Ishikawa (cell line): ENCODE results near the gene ZC3H12D.

ENCODE experiments used
- TAF1 ChIP-seq: IDR thresholded peaks from 2 replicates; pipeline ENCODE4 v1.6.1; 2012; ENCODE audit warnings: low read depth, mild to moderate bottlenecking
- TF ChIP-seq, protein P1 (sequence below): IDR thresholded peaks from 2 replicates; pipeline ENCODE4 v1.6.1; 2012
- TF ChIP-seq, protein P2 (sequence below): IDR thresholded peaks from 2 replicates; pipeline ENCODE4 v1.6.1; 2012; ENCODE audit warnings: low read depth, mild to moderate bottlenecking

GRCh38 chr6:149451376-149452036, 33.3 kb downstream of the ZC3H12D start:
- TF ChIP-seq, protein P1, sequence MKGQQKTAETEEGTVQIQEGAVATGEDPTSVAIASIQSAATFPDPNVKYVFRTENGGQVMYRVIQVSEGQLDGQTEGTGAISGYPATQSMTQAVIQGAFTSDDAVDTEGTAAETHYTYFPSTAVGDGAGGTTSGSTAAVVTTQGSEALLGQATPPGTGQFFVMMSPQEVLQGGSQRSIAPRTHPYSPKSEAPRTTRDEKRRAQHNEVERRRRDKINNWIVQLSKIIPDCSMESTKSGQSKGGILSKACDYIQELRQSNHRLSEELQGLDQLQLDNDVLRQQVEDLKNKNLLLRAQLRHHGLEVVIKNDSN, result no peak
- no peak for TF ChIP-seq TAF1
- TF ChIP-seq, protein P2, sequence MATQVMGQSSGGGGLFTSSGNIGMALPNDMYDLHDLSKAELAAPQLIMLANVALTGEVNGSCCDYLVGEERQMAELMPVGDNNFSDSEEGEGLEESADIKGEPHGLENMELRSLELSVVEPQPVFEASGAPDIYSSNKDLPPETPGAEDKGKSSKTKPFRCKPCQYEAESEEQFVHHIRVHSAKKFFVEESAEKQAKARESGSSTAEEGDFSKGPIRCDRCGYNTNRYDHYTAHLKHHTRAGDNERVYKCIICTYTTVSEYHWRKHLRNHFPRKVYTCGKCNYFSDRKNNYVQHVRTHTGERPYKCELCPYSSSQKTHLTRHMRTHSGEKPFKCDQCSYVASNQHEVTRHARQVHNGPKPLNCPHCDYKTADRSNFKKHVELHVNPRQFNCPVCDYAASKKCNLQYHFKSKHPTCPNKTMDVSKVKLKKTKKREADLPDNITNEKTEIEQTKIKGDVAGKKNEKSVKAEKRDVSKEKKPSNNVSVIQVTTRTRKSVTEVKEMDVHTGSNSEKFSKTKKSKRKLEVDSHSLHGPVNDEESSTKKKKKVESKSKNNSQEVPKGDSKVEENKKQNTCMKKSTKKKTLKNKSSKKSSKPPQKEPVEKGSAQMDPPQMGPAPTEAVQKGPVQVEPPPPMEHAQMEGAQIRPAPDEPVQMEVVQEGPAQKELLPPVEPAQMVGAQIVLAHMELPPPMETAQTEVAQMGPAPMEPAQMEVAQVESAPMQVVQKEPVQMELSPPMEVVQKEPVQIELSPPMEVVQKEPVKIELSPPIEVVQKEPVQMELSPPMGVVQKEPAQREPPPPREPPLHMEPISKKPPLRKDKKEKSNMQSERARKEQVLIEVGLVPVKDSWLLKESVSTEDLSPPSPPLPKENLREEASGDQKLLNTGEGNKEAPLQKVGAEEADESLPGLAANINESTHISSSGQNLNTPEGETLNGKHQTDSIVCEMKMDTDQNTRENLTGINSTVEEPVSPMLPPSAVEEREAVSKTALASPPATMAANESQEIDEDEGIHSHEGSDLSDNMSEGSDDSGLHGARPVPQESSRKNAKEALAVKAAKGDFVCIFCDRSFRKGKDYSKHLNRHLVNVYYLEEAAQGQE, result no peak
